ENCODE measurements around the gene PPM1M.

GRCh38 chr3:52243791-52244628, 1.5 kb upstream of the PPM1M start:
- no peak for TF ChIP-seq CTCF (IDR thresholded peaks at IDR 0.05; ENCODE audit: poor library complexity)
- TF ChIP-seq EZH2 (IDR thresholded peaks at IDR 0.05; ENCODE audit: borderline replicate concordance), result no peak
